Kidney (tissue), 14 donors: ENCODE data around the gene SLC34A3. TPM values are rescaled to one million over a fixed set of nuclear protein-coding genes. Genes with fewer than 3 reads are reported as not detected.

Source experiments
- DNase-seq, 5 donors: peaks; one replicate each; pipeline ENCODE4 v3.0.0-alpha.2; 2013 to 2020
- FAIRE-seq: peaks from 2 replicates; lab custom pipeline; 2012; peaks lifted over from hg19 to GRCh38; lab: Jason Lieb, UNC
- H3K27ac ChIP-seq, 2 donors: one replicate each; pipeline ENCODE4 v1.7.0; 2013; ENCODE audit warnings: low read depth in 2 of 2, low read length in 2 of 2, inconsistent platforms in 1 of 2
- H3K27me3 ChIP-seq: one replicate; pipeline ENCODE4 v1.7.1; 2013; ENCODE audit warnings: low read length, inconsistent platforms; ENCODE audit not compliant: control insufficient read depth, insufficient read depth
- H3K36me3 ChIP-seq, 3 donors: one replicate each; pipeline versions ENCODE4 v1.7.0 to v1.7.1; 2013; ENCODE audit warnings: low read length in 3 of 3, control low read depth in 1 of 3, inconsistent platforms in 1 of 3; ENCODE audit not compliant: insufficient read depth in 3 of 3, control insufficient read depth in 2 of 3
- H3K4me1 ChIP-seq, 3 donors: one replicate each; pipeline versions ENCODE4 v1.7.0 to v1.7.1; 2013; ENCODE audit warnings: low read length in 3 of 3, inconsistent platforms in 1 of 3, low read depth in 1 of 3; ENCODE audit not compliant: control insufficient read depth in 2 of 3, insufficient read depth in 2 of 3
- H3K4me3 ChIP-seq, 3 donors: one replicate each; pipeline versions ENCODE4 v1.7.0 to v1.8.1; 2013; ENCODE audit warnings: low read length in 3 of 3, control low read depth in 1 of 3, inconsistent platforms in 1 of 3
- H3K9ac ChIP-seq, 3 donors: one replicate each; pipeline versions ENCODE4 v1.7.0 to v1.7.1; 2013; ENCODE audit warnings: low read length in 3 of 3, control low read depth in 1 of 3, inconsistent platforms in 1 of 3
- H3K9me3 ChIP-seq, 3 donors: one replicate each; pipeline versions ENCODE4 v1.7.0 to v1.7.1; 2013; ENCODE audit warnings: low read length in 3 of 3, control low read depth in 1 of 3, inconsistent platforms in 1 of 3; ENCODE audit not compliant: control insufficient read depth in 2 of 3, insufficient read depth in 1 of 3
- CTCF ChIP-seq: IDR thresholded peaks from 3 replicates; pipeline ENCODE4 v1.5.1; 2012; ENCODE audit warnings: mild to moderate bottlenecking, moderate library complexity, borderline replicate concordance; ENCODE audit not compliant: insufficient read depth; ENCODE audit errors: extremely low read depth
- intact Hi-C: fragments of 100-400 bp; cut with DNase I; formaldehyde crosslinking; loops from one replicate; pipeline ENCODE4 v1.11.1; 2022
- polyA plus RNA-seq: library from polyadenylated mRNA; stranded (reverse); fragments of 350-450 nt; fragmentation: Illumina TruSeq; extraction: RNeasy Lipid Tissue Mini Kit (QIAGEN cat#74804); gene quantifications from one replicate; pipeline ENCODE4 v1.2.3, GENCODE V29; 2014; ENCODE audit warnings: low read depth, low replicate concordance; ENCODE audit not compliant: insufficient read depth
- total RNA-seq: library from RNA; stranded (reverse); fragmentation: NEBNext Ultra II Directional; extraction: Animal tissue kit (Norgen Biotek cat#: 25700); gene quantifications from one replicate; pipeline ENCODE4 v1.2.1, GENCODE V29; 2021
- donor health status: control.
- donor health status: control.
- donor health status: control.
- donor health status: control.
- donor health status: control.
- donor health status: DM: yes; HTN: yes; CAD: no.
- donor health status: Normal renal cell carcinoma (clear cell type).

The SLC34A3 gene
- total and polyA plus RNA-seq, 2 donors from 2014 or later = 0.13 to 36.0 TPM

- intact Hi-C loops = no loop called here
- no peaks in the 10 kb centered on the region for H3K36me3 ChIP-seq
- H3K9me3 ChIP-seq = no peaks in the 10 kb centered on the region
- H3K9ac ChIP-seq = no peak overlapping the region
- TF ChIP-seq CTCF = no peak
- H3K4me1 ChIP-seq = peaks cover 0 to 35% (median 18%) of the 10 kb centered on the region in 3 donors
- H3K27ac ChIP-seq = peak overlapping the region; percentile 45 to 71
- H3K27me3 ChIP-seq = no peaks in the 10 kb centered on the region
- DNase-seq (peak in 2 of 5 donors; percentile 62 to 92), FAIRE-seq (no peak)
- H3K4me3 ChIP-seq = no peak overlapping the region
Measured at GRCh38 chr9:137226338-137227053, 4.2 kb upstream of the SLC34A3 start.

- no peaks in the 10 kb centered on the region for H3K27me3 ChIP-seq
- intact Hi-C loops = no loop called here
- peak within 1 kb of the TSS; percentile 45 to 71 for H3K27ac ChIP-seq
- TF ChIP-seq CTCF = peak; percentile 86
- peak within 1 kb of the TSS in 1 of 3 donors; percentile 29 for H3K9ac ChIP-seq
- H3K36me3 ChIP-seq = no peaks in the 10 kb centered on the region
- FAIRE-seq (no peak), DNase-seq (peak; percentile 87 to 97 (median 89))
- peaks cover 0 to 35% (median 18%) of the 10 kb centered on the region in 3 donors for H3K4me1 ChIP-seq
- no peaks in the 10 kb centered on the region for H3K9me3 ChIP-seq
- H3K4me3 ChIP-seq = no peak within 1 kb of the TSS
Measured at GRCh38 chr9:137227054-137227852, 3.4 kb upstream of the SLC34A3 start, which contains the start of gene RNF224. RNF224 (plus strand) TSS chr9:137227502; CDS start chr9:137228336, 834 bp downstream.

DNA sequence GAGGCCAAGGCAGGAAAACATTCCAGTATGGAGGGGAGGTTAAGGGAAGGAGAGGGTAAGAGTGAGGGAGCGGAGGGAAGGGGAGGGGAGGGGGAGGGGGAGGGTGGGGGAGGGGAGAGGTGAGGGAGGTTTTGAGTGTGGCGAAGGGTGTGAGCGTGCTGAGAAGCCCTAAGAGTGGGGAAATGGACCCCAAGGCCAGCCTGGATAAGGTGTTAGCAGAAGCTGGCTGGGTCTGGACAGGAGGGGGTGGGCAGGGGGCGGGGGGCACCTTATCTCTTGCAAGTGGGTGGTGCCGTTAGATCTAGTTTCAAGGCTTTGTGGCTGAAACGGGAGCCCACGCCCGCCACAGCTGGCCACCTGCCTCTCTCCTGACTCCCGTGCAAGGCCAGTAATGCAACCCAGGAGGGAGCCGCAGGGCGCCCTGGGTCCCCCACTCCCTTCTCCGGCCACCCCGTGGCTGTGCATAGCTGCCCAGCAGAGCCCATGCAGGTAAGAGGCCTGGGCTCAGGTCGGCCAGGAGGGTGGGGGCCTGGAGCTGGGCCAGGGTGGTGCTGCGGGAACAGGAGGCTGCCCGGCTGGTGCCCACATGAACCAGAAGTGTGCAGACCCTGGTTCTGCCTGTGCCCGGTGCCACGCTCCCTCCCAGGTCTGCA lies 2.7 kb upstream of the SLC34A3 start:
- intact Hi-C loops = no loop called here
- Histone ChIP-seq H3K27ac (no peak overlapping the region), H3K27me3 (no peaks in the 10 kb centered on the region), H3K36me3 (no peaks in the 10 kb centered on the region), H3K9me3 (no peaks in the 10 kb centered on the region), H3K9ac (no peak overlapping the region), H3K4me3 (no peak overlapping the region), H3K4me1 (peaks cover 0 to 31% (median 18%) of the 10 kb centered on the region in 3 donors)
- FAIRE-seq (no peak), DNase-seq (peak in 1 of 5 donors; percentile 71)
- no peak for TF ChIP-seq CTCF
